Right lobe of liver (tissue), 4 donors: ENCODE data around the gene GP5.

ENCODE experiments used
- POLR2A ChIP-seq: fragments of 450-650 bp; IDR thresholded peaks from one replicate; pipeline ENCODE4 v1.6.1; 2017; ENCODE audit warnings: antibody characterized with exemption, mild to moderate bottlenecking
- TF ChIP-seq, protein P1 (sequence below), 4 donors: fragments of 200-600 bp in 3 of 4; fragments of 450-650 bp in 1 of 4; IDR thresholded peaks; one replicate each; pipeline versions ENCODE4 v1.5.1 to v1.8.0; 2016 to 2022; ENCODE audit warnings: antibody characterized with exemption in 4 of 4, mild to moderate bottlenecking in 2 of 4
- donor health status: DM: no; HTN: no; CAD: no.
- donor health status: DM: no; HTN: no; CAD: no.
- donor health status: DM: no; HTN: yes; CAD: no.

DNA sequence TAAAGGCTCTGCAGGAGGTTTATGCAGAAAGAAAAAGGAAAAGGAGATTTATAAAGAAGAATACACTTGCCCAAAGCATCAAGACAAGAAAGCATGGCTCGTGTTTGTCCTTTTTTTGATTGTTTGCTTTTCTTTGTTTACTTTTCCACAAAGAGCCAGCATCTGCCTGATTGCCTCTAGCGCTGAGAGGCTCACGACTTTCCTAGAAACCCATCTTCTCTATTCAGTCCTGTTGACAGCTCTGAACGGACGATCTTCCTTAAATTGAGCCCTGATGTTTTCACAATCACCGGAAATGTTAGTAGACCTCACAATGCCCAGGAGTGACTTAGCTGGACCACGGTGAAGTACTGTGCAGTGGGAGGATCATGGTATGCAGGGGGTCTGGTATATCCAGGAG is 12.4 kb downstream of the GP5 start:
- TF ChIP-seq, protein P1, sequence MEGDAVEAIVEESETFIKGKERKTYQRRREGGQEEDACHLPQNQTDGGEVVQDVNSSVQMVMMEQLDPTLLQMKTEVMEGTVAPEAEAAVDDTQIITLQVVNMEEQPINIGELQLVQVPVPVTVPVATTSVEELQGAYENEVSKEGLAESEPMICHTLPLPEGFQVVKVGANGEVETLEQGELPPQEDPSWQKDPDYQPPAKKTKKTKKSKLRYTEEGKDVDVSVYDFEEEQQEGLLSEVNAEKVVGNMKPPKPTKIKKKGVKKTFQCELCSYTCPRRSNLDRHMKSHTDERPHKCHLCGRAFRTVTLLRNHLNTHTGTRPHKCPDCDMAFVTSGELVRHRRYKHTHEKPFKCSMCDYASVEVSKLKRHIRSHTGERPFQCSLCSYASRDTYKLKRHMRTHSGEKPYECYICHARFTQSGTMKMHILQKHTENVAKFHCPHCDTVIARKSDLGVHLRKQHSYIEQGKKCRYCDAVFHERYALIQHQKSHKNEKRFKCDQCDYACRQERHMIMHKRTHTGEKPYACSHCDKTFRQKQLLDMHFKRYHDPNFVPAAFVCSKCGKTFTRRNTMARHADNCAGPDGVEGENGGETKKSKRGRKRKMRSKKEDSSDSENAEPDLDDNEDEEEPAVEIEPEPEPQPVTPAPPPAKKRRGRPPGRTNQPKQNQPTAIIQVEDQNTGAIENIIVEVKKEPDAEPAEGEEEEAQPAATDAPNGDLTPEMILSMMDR (IDR thresholded peaks at IDR 0.05): no peak
- no peak for TF ChIP-seq POLR2A
